B cell (primary cell): Measurements from ENCODE around the gene FAM72B. TPM values are rescaled to one million over a fixed set of nuclear protein-coding genes. Genes with fewer than 3 reads are reported as not detected.
"Not testable (repeated sequence)": the region's sequence is repeated elsewhere in the genome, so short reads cannot be mapped to it uniquely, and the experiment has no call there.

Experiments used
- ATAC-seq: fragments of 200-7000 bp; cut with Tn5 transposase; one replicate; pipeline ENCODE4 v1.10.0; 2021; ENCODE audit warnings: low read depth, mild to moderate bottlenecking, moderate number of reproducible peaks, moderate library complexity
- CTCF ChIA-PET: fragments of 350-600 bp; sonication (Branson Sonifier 250); formaldehyde crosslinking; loops from one replicate; lab custom pipeline; 2021; ENCODE audit warnings: antibody characterized with exemption, inconsistent platforms; lab: Charles Lee
- POLR2A ChIA-PET: fragments of 350-600 bp; sonication (Branson Sonifier 250); formaldehyde crosslinking; loops from one replicate; lab custom pipeline; 2021; ENCODE audit warnings: antibody characterized with exemption; lab: Charles Lee
- DNase-seq: peaks from one replicate; pipeline ENCODE4 v3.0.0; 2013
- H2AFZ ChIP-seq: 2 replicates; pipeline ENCODE4 v1.6.1; 2012; ENCODE audit warnings: mild to moderate bottlenecking, low read depth, low read length; ENCODE audit not compliant: insufficient read depth, poor library complexity, severe bottlenecking
- H3K27ac ChIP-seq, 2 donors: 1 replicate in 1 of 2; 2 replicates in 1 of 2; pipeline ENCODE4 v1.5.1; 2012 to 2013; ENCODE audit warnings: low read length in 2 of 2, mild to moderate bottlenecking in 2 of 2, moderate library complexity in 1 of 2
- H3K27me3 ChIP-seq, 4 experiments: fragments of 200-600 bp in 1 of 4; sonication (generic) in 1 of 4; replicated peaks in 1 of 4; 1 replicate in 2 of 4; 2 replicates in 2 of 4; pipeline versions ENCODE4 v1.6.1 to v1.7.0; 2013 to 2016; ENCODE audit warnings: low read length in 3 of 4, mild to moderate bottlenecking in 2 of 4, mixed read lengths in 1 of 4, moderate library complexity in 1 of 4; ENCODE audit not compliant: insufficient read depth in 4 of 4, control insufficient read depth in 3 of 4; ENCODE audit errors: control extremely low read depth in 1 of 4
- H3K36me3 ChIP-seq, 2 experiments: replicated peaks in 1 of 2; 1 replicate in 1 of 2; 2 replicates in 1 of 2; pipeline versions ENCODE4 v1.6.1 to v1.7.1; 2013; ENCODE audit warnings: low read length in 1 of 2; ENCODE audit not compliant: insufficient read depth in 2 of 2, control insufficient read depth in 1 of 2; ENCODE audit errors: control extremely low read depth in 1 of 2, extremely low read depth in 1 of 2
- H3K4me1 ChIP-seq, 2 donors: fragments of 200-600 bp in 1 of 2; sonication (generic) in 1 of 2; 1 replicate in 1 of 2; 2 replicates in 1 of 2; pipeline versions ENCODE4 v1.5.1 to v1.6.1; 2013 to 2017; ENCODE audit warnings: low read length in 2 of 2; ENCODE audit not compliant: control insufficient read depth in 2 of 2, insufficient read depth in 2 of 2
- H3K4me2 ChIP-seq: replicated peaks from 2 replicates; pipeline ENCODE3; 2012; ENCODE audit warnings: mild to moderate bottlenecking, low read depth, low read length; ENCODE audit not compliant: poor library complexity, severe bottlenecking
- H3K4me3 ChIP-seq, 5 experiments: fragments of 200-600 bp in 1 of 5; sonication (generic) in 1 of 5; 1 replicate in 3 of 5; 2 replicates in 2 of 5; pipeline versions ENCODE4 v1.5.1 to v1.7.0; 2011 to 2016; ENCODE audit warnings: low read length in 4 of 5, mild to moderate bottlenecking in 4 of 5, low read depth in 2 of 5, control low read depth in 1 of 5, moderate library complexity in 1 of 5; ENCODE audit not compliant: insufficient read depth in 1 of 5; ENCODE audit errors: control extremely low read depth in 1 of 5, extremely low read depth in 1 of 5
- H3K79me2 ChIP-seq: fragments of 200-600 bp; sonication (generic); one replicate; pipeline ENCODE4 v1.6.0; 2016; ENCODE audit warnings: low read length; ENCODE audit not compliant: control insufficient read depth, insufficient read depth
- H3K9ac ChIP-seq: fragments of 200-600 bp; sonication (generic); 2 replicates; pipeline ENCODE4 v1.6.1; 2017; ENCODE audit warnings: mild to moderate bottlenecking, low read length, moderate library complexity
- H3K9me3 ChIP-seq, 3 donors: one replicate each; pipeline versions ENCODE4 v1.6.1 to v1.7.1; 2013; ENCODE audit warnings: low read length in 2 of 3; ENCODE audit not compliant: control insufficient read depth in 2 of 3, insufficient read depth in 1 of 3; ENCODE audit errors: control extremely low read depth in 1 of 3
- H4K20me1 ChIP-seq: 2 replicates; pipeline ENCODE4 v1.6.0; 2012; ENCODE audit warnings: mild to moderate bottlenecking, low read length; ENCODE audit not compliant: insufficient read depth, control insufficient read depth, poor library complexity, severe bottlenecking
- H3K27ac Mint-ChIP-seq: one replicate; pipeline ENCODE4 v1.8.0; 2021; ENCODE audit warnings: mixed read lengths
- H3K27me3 Mint-ChIP-seq: one replicate; pipeline ENCODE4 v1.8.0; 2021; ENCODE audit warnings: mixed read lengths
- H3K4me1 Mint-ChIP-seq: one replicate; pipeline ENCODE4 v1.8.0; 2021; ENCODE audit warnings: mixed read lengths
- H3K4me3 Mint-ChIP-seq: one replicate; pipeline ENCODE4 v1.8.0; 2021; ENCODE audit warnings: mixed read lengths
- H3K9me3 Mint-ChIP-seq: one replicate; pipeline ENCODE4 v1.8.0; 2022; ENCODE audit warnings: mixed read lengths; ENCODE audit not compliant: insufficient read depth
- WGBS: methylation state at CpG from one replicate; pipeline ENCODE4 v1.1.5; 2013; ENCODE audit warnings: missing lambda C conversion rate; ENCODE audit not compliant: insufficient coverage; 5-methylcytosine and 5-hydroxymethylcytosine counted together
- intact Hi-C: fragments of 100-400 bp; cut with micrococcal nuclease; formaldehyde crosslinking; loops from one replicate; pipeline ENCODE4 v1.10.0; 2022
- polyA plus RNA-seq: library from polyadenylated mRNA; depleted of rRNA; stranded (reverse); fragments of >200 nt; gene quantifications from 2 replicates; pipeline ENCODE4 v1.2.3, GENCODE V29; 2012
- total RNA-seq, 2 donors: library from RNA; stranded (reverse); fragments of 120-200 nt in 1 of 2; gene quantifications; 1 replicate in 1 of 2; 2 replicates in 1 of 2; pipeline versions ENCODE4 v1.2.3 to v1.2.4, GENCODE V29; 2013 to 2022

The FAM72B gene
- total and polyA plus RNA-seq, 2 donors (not counting 1 experiment from before 2014, with no cell fraction given): 0.45 to 0.62 TPM

DNA sequence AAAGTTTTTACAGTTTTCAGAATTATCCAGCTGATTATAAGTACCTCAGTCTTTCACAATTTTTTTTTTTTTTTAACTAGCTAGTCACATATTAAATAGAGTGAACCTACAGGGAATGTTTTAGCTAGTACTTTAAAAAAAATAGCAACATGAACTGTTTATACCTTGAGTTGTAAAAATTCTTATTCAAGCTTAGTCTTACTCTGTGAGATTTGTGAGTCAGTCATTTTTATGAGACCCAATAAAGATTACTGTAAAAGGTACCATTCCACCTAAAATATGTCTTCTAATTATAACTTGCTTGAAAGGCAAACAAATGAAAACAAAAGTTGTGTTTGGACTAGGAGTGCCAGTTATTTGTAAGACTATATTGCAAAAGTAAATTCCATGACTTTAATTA lies 5.9 kb downstream of the FAM72B start:
- H2AFZ ChIP-seq, H3K9me3 ChIP-seq, POLR2A ChIA-PET, H4K20me1 ChIP-seq, CTCF ChIA-PET, H3K36me3 ChIP-seq, H3K4me2 ChIP-seq, intact Hi-C loops, H3K27ac Mint-ChIP-seq, H3K9ac ChIP-seq, H3K4me3 Mint-ChIP-seq, H3K27me3 ChIP-seq, H3K27ac ChIP-seq, H3K4me1 Mint-ChIP-seq, H3K79me2 ChIP-seq, ATAC-seq, H3K4me1 ChIP-seq, H3K27me3 Mint-ChIP-seq, H3K4me3 ChIP-seq, H3K9me3 Mint-ChIP-seq, DNase-seq: not testable (repeated sequence)

DNA sequence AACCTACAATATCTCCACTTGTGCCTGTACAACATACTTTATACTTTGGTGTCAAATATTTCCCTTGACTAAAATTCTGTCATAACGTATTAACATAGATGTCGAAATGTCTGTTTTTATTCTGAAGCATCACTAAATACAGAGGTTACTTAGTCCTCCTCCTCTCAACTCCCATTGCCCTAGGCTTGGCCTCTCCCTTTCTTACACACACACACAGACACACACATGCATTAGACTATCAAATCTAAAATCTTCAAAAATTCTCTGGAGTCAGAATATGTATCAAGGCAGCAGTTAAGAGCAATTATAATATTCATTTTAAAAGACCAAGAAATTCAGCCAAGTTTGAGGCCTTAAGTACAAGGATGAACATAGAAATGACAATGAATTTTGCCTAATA lies 7.5 kb downstream of the FAM72B start:
- POLR2A ChIA-PET: not testable (repeated sequence)

DNA sequence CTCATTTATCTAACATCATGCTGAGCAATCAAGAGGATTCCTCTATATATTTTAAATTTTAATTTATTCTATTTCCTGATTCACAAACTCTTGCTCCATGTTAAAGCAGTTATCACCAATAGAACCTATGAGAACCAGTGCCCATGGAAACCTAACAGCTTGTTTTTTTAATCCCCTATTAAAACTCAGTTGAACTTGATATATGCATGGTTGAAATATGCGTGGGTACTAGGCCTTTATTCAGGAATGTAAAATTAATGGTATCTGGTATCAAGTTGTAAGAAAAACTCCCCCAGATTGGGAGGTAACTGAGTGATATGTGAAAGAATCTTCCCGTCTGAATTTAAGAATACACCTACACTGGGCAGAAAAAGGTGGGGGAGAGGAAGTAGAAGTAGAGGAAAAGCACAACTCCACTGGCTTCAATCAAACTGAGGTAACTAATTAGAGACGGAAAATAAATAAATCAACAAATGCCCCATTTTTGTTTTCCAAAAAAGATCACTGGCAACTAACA lies 15.9 kb downstream of the FAM72B start:
- H3K36me3 ChIP-seq, intact Hi-C loops, H3K27me3 Mint-ChIP-seq, ATAC-seq, H3K27me3 ChIP-seq, H2AFZ ChIP-seq, H3K27ac Mint-ChIP-seq, H3K27ac ChIP-seq, DNase-seq, H3K9me3 Mint-ChIP-seq, H3K4me2 ChIP-seq, H3K4me3 ChIP-seq, H3K9me3 ChIP-seq, H3K9ac ChIP-seq, H4K20me1 ChIP-seq, H3K79me2 ChIP-seq, H3K4me1 Mint-ChIP-seq, CTCF ChIA-PET, H3K4me1 ChIP-seq, H3K4me3 Mint-ChIP-seq, POLR2A ChIA-PET: not testable (repeated sequence)
- no CpG with 5 or more reads among the region's 3 CpGs for whole genome bisulfite sequencing

More for the DNA sequence above, 7.5 kb downstream of the FAM72B start:
- H3K27ac Mint-ChIP-seq, ATAC-seq, H3K4me2 ChIP-seq, H3K9me3 ChIP-seq, CTCF ChIA-PET, H3K9me3 Mint-ChIP-seq, H3K4me1 ChIP-seq, H3K4me1 Mint-ChIP-seq, H2AFZ ChIP-seq, H3K27me3 Mint-ChIP-seq, H3K27ac ChIP-seq, H3K27me3 ChIP-seq, H3K9ac ChIP-seq, H3K4me3 ChIP-seq, DNase-seq, H3K79me2 ChIP-seq, intact Hi-C loops, H3K36me3 ChIP-seq, H3K4me3 Mint-ChIP-seq, H4K20me1 ChIP-seq: not testable (repeated sequence)
- no CpG with 5 or more reads among the region's 2 CpGs for WGBS

DNA sequence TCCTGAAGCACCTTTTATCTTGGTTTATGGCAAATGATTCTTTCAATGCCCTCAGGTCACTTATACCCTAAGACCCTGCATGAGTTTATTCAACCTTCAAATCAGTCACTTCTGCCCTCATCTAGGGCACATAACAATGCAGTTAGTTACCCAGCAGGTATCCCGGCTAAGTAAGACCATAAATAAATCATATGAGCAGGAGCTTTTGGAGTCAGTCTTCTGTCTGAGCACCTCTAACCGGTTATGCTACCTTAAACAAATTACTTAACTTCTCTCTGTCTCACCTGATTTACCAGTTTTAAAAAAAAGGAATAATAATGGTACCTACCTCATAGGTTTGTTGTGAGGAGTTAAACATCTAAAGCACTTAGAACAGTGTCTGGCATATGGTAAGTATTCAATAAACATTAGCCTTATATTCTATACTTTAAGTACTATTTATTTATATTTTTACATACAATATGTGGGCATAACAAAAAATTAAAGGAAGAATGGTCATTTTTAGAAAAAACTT lies 16.9 kb downstream of the FAM72B start:
- WGBS: no CpG with 5 or more reads among the region's 2 CpGs
- H3K4me1 ChIP-seq, ATAC-seq, H3K79me2 ChIP-seq, H3K27ac ChIP-seq, H3K27me3 ChIP-seq, intact Hi-C loops, H4K20me1 ChIP-seq, H3K9me3 ChIP-seq, H3K4me2 ChIP-seq, H3K36me3 ChIP-seq, H3K27me3 Mint-ChIP-seq, H3K9ac ChIP-seq, H3K4me1 Mint-ChIP-seq, H3K4me3 Mint-ChIP-seq, H3K27ac Mint-ChIP-seq, H3K9me3 Mint-ChIP-seq, CTCF ChIA-PET, DNase-seq, H3K4me3 ChIP-seq, H2AFZ ChIP-seq, POLR2A ChIA-PET: not testable (repeated sequence)
